HG03442 (cell line): ENCODE measurements around the gene KRT6A.
"Not testable (repeated sequence)": the region's sequence is repeated elsewhere in the genome, so short reads cannot be mapped to it uniquely, and the experiment has no call there.

Experiments
- ATAC-seq: cut with Tn5 transposase; IDR thresholded peaks from one replicate; pipeline ENCODE4 v1.9.1; 2021; ENCODE audit warnings: mild to moderate bottlenecking, moderate library complexity; ENCODE audit not compliant: unreplicated experiment

KRT6A gene

DNA sequence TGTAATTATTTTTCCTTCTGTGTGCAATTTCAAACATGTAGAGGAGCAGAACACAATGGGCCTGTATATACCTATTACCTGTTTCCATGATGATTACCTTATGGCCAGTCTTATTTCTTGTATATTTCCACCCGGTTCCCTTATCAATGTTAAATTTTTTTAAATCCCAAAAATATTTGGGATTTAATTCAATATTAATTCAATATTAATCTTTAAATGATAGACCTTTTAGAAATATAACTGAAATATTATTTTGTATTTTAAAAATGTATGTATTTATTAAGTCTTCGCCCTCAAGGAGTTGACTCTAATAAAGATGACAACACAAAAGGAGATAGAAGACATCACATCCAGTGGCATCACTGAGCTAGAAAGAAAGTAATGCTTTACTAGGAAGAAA lies 18.8 kb downstream of the KRT6A start:
- ATAC-seq, result no peak

DNA sequence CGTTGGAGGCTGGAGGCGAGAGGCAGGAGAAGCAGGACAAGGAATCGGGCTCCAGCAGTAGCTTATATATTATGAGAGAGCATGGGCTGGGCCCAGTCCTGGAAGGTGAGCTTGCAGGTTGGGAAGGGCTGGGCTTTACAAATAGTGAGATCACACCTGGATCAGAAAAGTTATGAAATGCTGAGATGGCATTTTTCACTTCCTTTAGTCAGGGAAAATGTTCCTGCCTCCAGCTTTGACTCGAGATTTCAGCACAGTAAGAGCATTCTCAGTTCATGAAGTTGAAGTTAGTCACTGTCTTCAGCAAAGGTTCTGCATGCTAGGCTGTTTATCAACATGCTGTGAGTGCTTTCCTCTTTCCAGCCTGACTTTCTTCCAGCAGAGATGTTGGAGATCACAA lies 19.3 kb downstream of the KRT6A start, which contains the start of gene KRT6C:
Gene KRT6C (minus strand): TSS at position 38 of the 400 bp plus-strand sequence. CDS start 68 bp downstream, outside the sequence.
- no peak for ATAC-seq

- ATAC-seq, result no peak
These were observed 23.2 kb downstream of the KRT6A start for GRCh38 chr12:52469853-52470252.

DNA sequence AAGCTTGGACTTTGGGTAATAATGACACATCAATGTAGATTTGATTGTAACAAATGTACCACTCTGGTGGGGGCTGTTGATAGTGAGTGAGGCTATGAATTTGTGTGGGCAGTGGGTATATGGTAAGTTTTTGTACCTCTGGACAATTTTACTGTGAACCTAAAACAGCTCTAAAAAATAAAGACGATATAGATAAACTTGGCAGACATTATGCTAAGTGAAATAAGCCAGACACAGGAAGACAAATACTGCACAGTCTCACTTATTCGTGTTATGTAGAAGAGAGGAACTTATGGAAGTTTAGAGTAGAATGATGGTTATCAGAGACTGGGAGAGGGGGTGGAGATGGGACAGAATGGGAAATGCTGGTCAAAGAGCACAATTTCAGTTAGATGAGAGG lies 28.2 kb downstream of the KRT6A start:
- ATAC-seq, result no peak

DNA sequence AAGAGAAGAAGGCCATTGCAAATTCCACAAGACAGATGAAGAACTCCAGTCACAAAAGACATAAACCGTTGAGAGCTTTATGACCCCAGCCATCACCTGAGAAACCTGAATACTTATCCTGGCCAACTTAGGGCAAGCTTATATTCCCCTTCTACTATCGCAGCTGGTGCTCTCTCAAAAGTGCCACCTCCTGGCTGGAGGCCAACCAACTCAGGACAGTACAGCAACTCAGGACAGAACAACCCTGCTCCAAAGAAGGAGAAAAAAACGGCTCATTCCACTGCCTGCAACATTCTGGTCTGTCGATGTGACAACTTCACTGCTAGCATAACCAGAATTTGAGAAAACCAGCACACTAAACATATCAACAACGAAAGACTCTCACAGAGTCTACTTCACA lies 31.4 kb downstream of the KRT6A start:
- ATAC-seq, result no peak

- ATAC-seq, result no peak
These were observed 34.2 kb downstream of the KRT6A start for GRCh38 chr12:52458861-52459260.

- no peak for ATAC-seq
These were observed 37.2 kb downstream of the KRT6A start for GRCh38 chr12:52455821-52456220.

DNA sequence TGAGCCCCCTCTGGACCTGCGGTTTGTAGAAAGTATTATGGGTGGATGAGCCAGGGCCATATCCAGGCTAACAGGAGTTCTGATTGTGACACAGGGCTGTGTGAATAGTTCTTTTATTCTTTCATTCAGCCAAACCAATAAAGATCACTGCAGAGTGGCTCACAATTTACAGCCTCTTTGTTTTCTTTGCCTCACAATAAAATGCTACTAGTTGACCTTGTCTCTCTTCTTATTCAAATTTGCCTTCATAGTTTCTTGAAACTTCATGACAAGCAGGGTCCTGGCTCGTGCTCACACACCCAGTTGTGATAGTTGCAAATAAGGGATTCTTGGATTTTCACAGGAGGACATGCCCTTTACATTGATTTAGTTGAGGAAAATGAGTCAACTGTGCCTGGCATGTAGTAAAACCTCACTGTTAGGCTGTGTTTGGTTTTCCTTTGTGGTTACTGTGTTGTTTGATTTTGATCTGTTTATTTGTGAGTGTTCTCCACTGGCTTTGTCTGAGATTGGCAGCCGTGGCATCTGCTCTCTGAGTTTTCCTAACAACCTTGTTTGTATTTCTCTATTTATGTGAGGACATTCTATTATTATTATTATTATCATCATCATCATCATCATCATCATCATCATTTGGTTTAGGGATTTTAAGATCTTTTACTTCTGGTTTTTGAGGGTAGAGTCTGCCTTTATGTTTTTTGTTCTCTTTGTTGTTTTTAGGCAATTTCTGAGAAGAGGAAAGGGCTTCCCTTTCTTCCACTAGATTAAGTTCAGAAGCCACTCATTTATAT lies 38.5 kb downstream of the KRT6A start:
- ATAC-seq, result no peak

DNA sequence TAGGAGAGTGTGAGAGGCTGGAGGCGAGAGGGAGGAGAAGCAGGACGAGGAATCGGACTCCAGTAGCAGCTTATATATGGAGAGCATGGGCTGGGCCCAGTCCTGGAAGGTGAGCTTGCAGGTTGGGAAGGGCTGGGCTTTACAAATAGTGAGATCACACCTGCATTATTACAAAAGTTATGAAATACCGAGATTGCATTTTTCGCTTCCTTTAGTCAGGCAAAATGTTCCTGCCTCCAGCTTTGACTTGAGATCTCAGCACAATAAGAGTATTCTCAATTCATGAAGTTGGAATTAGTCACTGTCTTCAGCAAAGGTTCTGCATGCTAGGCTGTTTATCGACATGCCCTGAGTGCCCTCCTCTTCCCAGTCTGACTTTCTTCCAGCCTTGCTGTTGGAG lies 41.0 kb downstream of the KRT6A start, which contains the start of gene KRT6B:
Gene KRT6B (minus strand): TSS at position 46 of the 400 bp plus-strand sequence. CDS start 68 bp downstream, outside the sequence.
- ATAC-seq, result no peak

GRCh38 chr12:52448228-52448627 lies 44.8 kb downstream of the KRT6A start:
- no peak for ATAC-seq

GRCh38 chr12:52447196-52447595 lies 45.9 kb downstream of the KRT6A start:
- ATAC-seq, result not testable (repeated sequence)

DNA sequence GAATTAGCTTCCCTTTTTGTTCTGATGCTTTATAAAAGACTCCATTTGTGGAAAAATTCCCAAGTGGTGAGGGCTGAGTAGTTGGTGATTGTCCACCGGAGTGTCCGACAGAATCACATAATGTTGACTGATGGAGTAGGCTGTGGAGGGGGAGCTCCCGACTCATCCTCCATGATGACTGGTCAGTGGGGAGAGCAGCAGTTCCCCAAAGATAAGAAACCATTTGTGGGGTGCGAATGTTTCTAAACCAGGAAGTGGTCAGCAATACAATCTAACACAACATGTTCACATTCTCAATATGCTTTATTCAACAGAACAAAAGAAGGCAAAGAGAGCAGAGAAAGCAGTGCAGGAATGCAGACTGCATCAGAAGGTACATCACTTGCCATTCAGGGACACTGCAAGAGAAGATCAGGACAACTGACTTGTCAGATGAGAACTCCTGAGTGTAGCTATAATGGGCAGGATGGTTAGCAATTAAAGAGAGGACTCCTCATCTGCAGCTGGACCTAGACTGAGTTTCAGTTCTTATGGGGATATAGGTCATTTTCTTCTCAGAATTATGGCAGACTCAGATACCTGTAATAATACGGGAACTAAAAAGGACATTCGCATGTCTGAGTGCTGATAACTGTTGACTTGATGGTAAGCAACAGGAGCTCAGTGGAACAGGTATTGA lies 46.6 kb downstream of the KRT6A start:
- no peak for ATAC-seq

DNA sequence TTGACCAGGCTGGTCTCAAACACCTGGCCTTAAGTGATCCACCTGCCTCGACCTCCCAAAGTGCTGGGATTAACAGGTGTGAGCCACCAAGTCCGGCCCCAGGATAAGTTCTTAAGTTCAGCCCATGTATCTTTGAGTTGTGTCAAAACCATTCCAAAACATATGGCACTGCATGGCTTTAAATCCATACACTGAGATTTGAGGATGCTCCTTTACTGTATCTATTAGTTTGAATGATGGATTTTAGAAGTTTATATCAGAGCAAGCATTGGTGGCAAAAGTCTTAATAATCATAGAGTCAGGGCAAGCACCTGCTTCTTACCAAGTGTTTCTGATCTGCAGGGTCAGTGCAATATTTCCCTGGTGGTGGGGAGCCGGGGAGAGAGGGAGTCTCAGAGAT lies 47.2 kb downstream of the KRT6A start:
- no peak for ATAC-seq

GRCh38 chr12:52444647-52445595 lies 48.1 kb downstream of the KRT6A start:
- ATAC-seq, result no peak

- ATAC-seq, result no peak
These were observed 49.1 kb downstream of the KRT6A start for GRCh38 chr12:52443966-52444365.

- ATAC-seq, result no peak
These were observed 50.4 kb downstream of the KRT6A start for GRCh38 chr12:52442600-52443061.

DNA sequence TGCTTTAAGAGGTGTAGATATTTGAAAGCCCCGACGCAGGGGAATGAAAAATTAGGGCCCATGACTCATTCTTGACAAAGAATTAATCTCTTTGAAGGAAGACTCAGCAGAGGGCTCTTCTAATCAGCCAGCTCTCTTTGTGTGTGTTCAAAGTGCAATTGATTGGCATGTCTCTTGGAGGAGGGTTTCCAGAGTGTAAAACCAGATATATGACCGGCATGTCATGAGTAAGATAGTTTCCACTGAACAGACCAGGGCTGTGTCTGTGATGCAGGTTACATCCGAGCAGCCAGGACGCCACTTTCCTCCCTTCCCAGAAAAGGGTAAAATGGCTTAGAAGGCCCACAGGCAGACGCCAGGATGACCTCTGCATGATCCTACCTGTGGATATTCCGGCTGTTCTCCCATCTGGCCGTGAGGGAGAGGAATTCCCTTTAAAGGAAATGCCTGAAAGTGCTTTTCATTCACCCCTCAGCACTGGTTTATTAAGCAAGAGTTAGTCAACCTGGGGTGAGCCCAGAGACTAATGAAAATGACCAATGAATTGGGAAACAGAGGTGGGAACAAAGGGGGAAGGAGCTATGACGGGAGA lies 51.6 kb downstream of the KRT6A start:
- ATAC-seq, result no peak

GRCh38 chr12:52440821-52441319 lies 52.2 kb downstream of the KRT6A start:
- ATAC-seq, result no peak

GRCh38 chr12:52439845-52440244 lies 53.2 kb downstream of the KRT6A start:
- no peak for ATAC-seq

GRCh38 chr12:52439420-52439819 lies 53.6 kb downstream of the KRT6A start:
- ATAC-seq, result no peak
